HEK293 (cell line): ENCODE data around the gene DPP6.

Source experiments
- CTCF ChIA-PET: fragments of 350-600 bp; formaldehyde crosslinking; extraction: SDS; loops from one replicate; lab custom pipeline; 2021; ENCODE audit warnings: antibody characterized with exemption; lab: Yijun Ruan, JAX
- POLR2A ChIA-PET: fragments of 300-600 bp; formaldehyde crosslinking; extraction: SDS; loops from one replicate; lab custom pipeline; 2020; ENCODE audit warnings: antibody characterized with exemption, inconsistent platforms; lab: Yijun Ruan, JAX
- H3K27ac ChIP-seq: fragments of 200-500 bp; sonication (Bioruptor generic); 2 replicates; pipeline ENCODE4 v1.5.1; 2014; ENCODE audit warnings: low read depth, low read length, control low read depth, inconsistent platforms; ENCODE audit errors: extremely low read depth
- H3K36me3 ChIP-seq, 2 experiments: fragments of 200-500 bp in 1 of 2; sonication (Bioruptor generic) in 1 of 2; 1 replicate in 1 of 2; 2 replicates in 1 of 2; pipeline ENCODE4 v1.5.1; 2014 to 2017; ENCODE audit warnings: inconsistent platforms in 2 of 2, low read length in 2 of 2; ENCODE audit not compliant: control insufficient read depth in 2 of 2, insufficient read depth in 1 of 2
- H3K4me1 ChIP-seq: fragments of 200-500 bp; sonication (Bioruptor generic); 2 replicates; pipeline ENCODE4 v1.5.1; 2014; ENCODE audit warnings: mild to moderate bottlenecking, low read length, inconsistent platforms; ENCODE audit not compliant: control insufficient read depth, insufficient read depth
- H3K4me3 ChIP-seq: 2 replicates; pipeline ENCODE4 v1.5.1; 2011; ENCODE audit warnings: low read depth, mild to moderate bottlenecking, control low read depth, low read length, moderate library complexity
- H3K9me3 ChIP-seq: fragments of 200-500 bp; sonication (Bioruptor generic); 2 replicates; pipeline ENCODE4 v1.5.1; 2014; ENCODE audit warnings: low read depth, low read length, inconsistent platforms; ENCODE audit not compliant: control insufficient read depth, insufficient read depth
- ELK4 ChIP-seq: IDR thresholded peaks from 2 replicates; pipeline ENCODE4 v1.6.1; 2011; ENCODE audit warnings: mild to moderate bottlenecking, low read depth, low read length, borderline replicate concordance
- HIC1 ChIP-seq: fragments of 450-650 bp; formaldehyde crosslinking; IDR thresholded peaks from 2 replicates; pipeline ENCODE4 v1.5.1; 2016; ENCODE audit warnings: missing biosample characterization, missing genetic modification characterization
- IKZF3 ChIP-seq: fragments of 450-650 bp; IDR thresholded peaks from 2 replicates; pipeline ENCODE4 v1.5.0; 2018; ENCODE audit warnings: missing biosample characterization, mild to moderate bottlenecking, missing genetic modification characterization, moderate library complexity
- PRDM4 ChIP-seq: fragments of 450-650 bp; formaldehyde crosslinking; IDR thresholded peaks from 2 replicates; pipeline ENCODE4 v1.5.1; 2017; ENCODE audit warnings: missing biosample characterization, missing genetic modification characterization
- ZBTB10 ChIP-seq: fragments of 450-650 bp; formaldehyde crosslinking; IDR thresholded peaks from 2 replicates; pipeline ENCODE4 v1.5.1; 2016; ENCODE audit warnings: missing biosample characterization, missing genetic modification characterization
- ZFP3 ChIP-seq: fragments of 450-650 bp; formaldehyde crosslinking; IDR thresholded peaks from 2 replicates; pipeline ENCODE4 v1.5.1; 2016; ENCODE audit warnings: low read depth, missing biosample characterization, missing genetic modification characterization
- ZNF112 ChIP-seq: fragments of 450-650 bp; formaldehyde crosslinking; IDR thresholded peaks from 2 replicates; pipeline ENCODE4 v1.5.0; 2017; ENCODE audit warnings: missing biosample characterization, missing genetic modification characterization
- ZNF157 ChIP-seq: fragments of 450-650 bp; formaldehyde crosslinking; IDR thresholded peaks from 2 replicates; pipeline ENCODE4 v1.5.1; 2016; ENCODE audit warnings: missing biosample characterization, missing genetic modification characterization
- ZNF311 ChIP-seq: fragments of 450-650 bp; formaldehyde crosslinking; IDR thresholded peaks from 2 replicates; pipeline ENCODE4 v1.5.1; 2017; ENCODE audit warnings: missing biosample characterization, missing genetic modification characterization, borderline replicate concordance
- ZNF335 ChIP-seq: fragments of 450-650 bp; formaldehyde crosslinking; conservative IDR thresholded peaks from 2 replicates; pipeline ENCODE4 v1.5.1; 2016; ENCODE audit warnings: missing biosample characterization, missing genetic modification characterization
- ZNF426 ChIP-seq: fragments of 450-650 bp; formaldehyde crosslinking; IDR thresholded peaks from 2 replicates; pipeline ENCODE4 v1.5.1; 2017; ENCODE audit warnings: missing biosample characterization, missing genetic modification characterization, mild to moderate bottlenecking, inconsistent platforms, moderate library complexity
- ZNF473 ChIP-seq: fragments of 450-650 bp; formaldehyde crosslinking; IDR thresholded peaks from 2 replicates; pipeline ENCODE4 v1.5.1; 2017; ENCODE audit warnings: missing biosample characterization, missing genetic modification characterization
- ZNF501 ChIP-seq: fragments of 450-650 bp; formaldehyde crosslinking; IDR thresholded peaks from 2 replicates; pipeline ENCODE4 v1.5.1; 2016; ENCODE audit warnings: missing biosample characterization, missing genetic modification characterization
- ZNF521 ChIP-seq: fragments of 450-650 bp; formaldehyde crosslinking; IDR thresholded peaks from 2 replicates; pipeline ENCODE4 v1.5.1; 2017; ENCODE audit warnings: missing biosample characterization, mild to moderate bottlenecking, missing genetic modification characterization
- ZNF549 ChIP-seq: fragments of 450-650 bp; IDR thresholded peaks from 2 replicates; pipeline ENCODE4 v1.5.1; 2018; ENCODE audit warnings: missing biosample characterization, missing genetic modification characterization, mild to moderate bottlenecking, inconsistent platforms, moderate library complexity
- ZNF571 ChIP-seq: fragments of 450-650 bp; formaldehyde crosslinking; IDR thresholded peaks from 2 replicates; pipeline ENCODE4 v1.5.0; 2017; ENCODE audit warnings: missing biosample characterization, missing genetic modification characterization
- ZNF585B ChIP-seq: fragments of 450-650 bp; formaldehyde crosslinking; IDR thresholded peaks from 2 replicates; pipeline ENCODE4 v1.5.1; 2016; ENCODE audit warnings: missing biosample characterization, missing genetic modification characterization
- ZNF76 ChIP-seq: fragments of 450-650 bp; formaldehyde crosslinking; IDR thresholded peaks from 2 replicates; pipeline ENCODE4; 2016; ENCODE audit warnings: low read depth, missing biosample characterization, missing genetic modification characterization, borderline replicate concordance

DPP6 gene

GRCh38 chr7:154916856-154917807, 864.9 kb downstream of the DPP6 start:
- H3K4me3 ChIP-seq = no peak overlapping the region
- no peaks in the 10 kb centered on the region for H3K4me1 ChIP-seq
- CTCF ChIA-PET = interaction anchor here (2.7 to 4.1 kb wide), 2 partner anchors 10 kb away, joined by 15 to 19 read pairs; no protein-coding TSS in a partner anchor
- H3K36me3 ChIP-seq = no peaks in the 10 kb centered on the region
- POLR2A ChIA-PET = interaction anchor here (0.5 kb wide), 1 partner anchor 1976 kb away, joined by 4 read pairs; the partner anchor contains the start of gene LMBR1
- no peak for TF ChIP-seq ZFP3
- no peak for TF ChIP-seq ZNF521 (tag by site-specific recombination)
- no peak for TF ChIP-seq ZBTB10 (tag by site-specific recombination)
- no peak for TF ChIP-seq ZNF585B
- TF ChIP-seq ZNF549 (tag by site-specific recombination) = no peak
- no peak for TF ChIP-seq ZNF571
- no peak for TF ChIP-seq ZNF335 (tag by site-specific recombination)
- no peak for TF ChIP-seq ZNF473 (tag by site-specific recombination)
- TF ChIP-seq IKZF3 = no peak
- no peak for TF ChIP-seq PRDM4
- no peak for TF ChIP-seq ZNF311 (tag by site-specific recombination)
- no peak for TF ChIP-seq ELK4
- no peak for TF ChIP-seq HIC1 (tag by site-specific recombination)
- no peak for TF ChIP-seq ZNF76 (tag by site-specific recombination)
- no peak for TF ChIP-seq ZNF501 (tag by site-specific recombination)
- no peak for TF ChIP-seq ZNF157
- no peak for TF ChIP-seq ZNF426 (tag by site-specific recombination)
- TF ChIP-seq ZNF112 (tag by site-specific recombination) = no peak
- no peak overlapping the region for H3K27ac ChIP-seq
- no peaks in the 10 kb centered on the region for H3K9me3 ChIP-seq
